Kidney (tissue), 14 donors: Measurements from ENCODE around the gene POU5F2. TPM values are rescaled to one million over a fixed set of nuclear protein-coding genes. Genes with fewer than 3 reads are reported as not detected.

Experiments
- DNase-seq, 5 donors: peaks; one replicate each; pipeline ENCODE4 v3.0.0-alpha.2; 2013 to 2020
- FAIRE-seq: peaks from 2 replicates; lab custom pipeline; 2012; peaks lifted over from hg19 to GRCh38; lab: Jason Lieb, UNC
- H3K27ac ChIP-seq, 2 donors: one replicate each; pipeline ENCODE4 v1.7.0; 2013; ENCODE audit warnings: low read depth in 2 of 2, low read length in 2 of 2, inconsistent platforms in 1 of 2
- H3K27me3 ChIP-seq: one replicate; pipeline ENCODE4 v1.7.1; 2013; ENCODE audit warnings: low read length, inconsistent platforms; ENCODE audit not compliant: control insufficient read depth, insufficient read depth
- H3K36me3 ChIP-seq, 3 donors: one replicate each; pipeline versions ENCODE4 v1.7.0 to v1.7.1; 2013; ENCODE audit warnings: low read length in 3 of 3, control low read depth in 1 of 3, inconsistent platforms in 1 of 3; ENCODE audit not compliant: insufficient read depth in 3 of 3, control insufficient read depth in 2 of 3
- H3K4me1 ChIP-seq, 3 donors: one replicate each; pipeline versions ENCODE4 v1.7.0 to v1.7.1; 2013; ENCODE audit warnings: low read length in 3 of 3, inconsistent platforms in 1 of 3, low read depth in 1 of 3; ENCODE audit not compliant: control insufficient read depth in 2 of 3, insufficient read depth in 2 of 3
- H3K4me3 ChIP-seq, 3 donors: one replicate each; pipeline versions ENCODE4 v1.7.0 to v1.8.1; 2013; ENCODE audit warnings: low read length in 3 of 3, control low read depth in 1 of 3, inconsistent platforms in 1 of 3
- H3K9ac ChIP-seq, 3 donors: one replicate each; pipeline versions ENCODE4 v1.7.0 to v1.7.1; 2013; ENCODE audit warnings: low read length in 3 of 3, control low read depth in 1 of 3, inconsistent platforms in 1 of 3
- H3K9me3 ChIP-seq, 3 donors: one replicate each; pipeline versions ENCODE4 v1.7.0 to v1.7.1; 2013; ENCODE audit warnings: low read length in 3 of 3, control low read depth in 1 of 3, inconsistent platforms in 1 of 3; ENCODE audit not compliant: control insufficient read depth in 2 of 3, insufficient read depth in 1 of 3
- intact Hi-C: fragments of 100-400 bp; cut with DNase I; formaldehyde crosslinking; loops from one replicate; pipeline ENCODE4 v1.11.1; 2022
- polyA plus RNA-seq: library from polyadenylated mRNA; stranded (reverse); fragments of 350-450 nt; fragmentation: Illumina TruSeq; extraction: RNeasy Lipid Tissue Mini Kit (QIAGEN cat#74804); gene quantifications from one replicate; pipeline ENCODE4 v1.2.3, GENCODE V29; 2014; ENCODE audit warnings: low read depth, low replicate concordance; ENCODE audit not compliant: insufficient read depth
- total RNA-seq: library from RNA; stranded (reverse); fragmentation: NEBNext Ultra II Directional; extraction: Animal tissue kit (Norgen Biotek cat#: 25700); gene quantifications from one replicate; pipeline ENCODE4 v1.2.1, GENCODE V29; 2021
- TF ChIP-seq, protein P1 (sequence below): IDR thresholded peaks from 3 replicates; pipeline ENCODE4 v1.5.1; 2012; ENCODE audit warnings: mild to moderate bottlenecking, moderate library complexity, borderline replicate concordance; ENCODE audit not compliant: insufficient read depth; ENCODE audit errors: extremely low read depth
- donor health status: control.
- donor health status: control.
- donor health status: control.
- donor health status: control.
- donor health status: control.
- donor health status: DM: yes; HTN: yes; CAD: no.
- donor health status: Normal renal cell carcinoma (clear cell type).

POU5F2 gene
- total and polyA plus RNA-seq, 2 donors from 2014 or later, result 1.8 TPM; not detected in 1

- no peaks in the 10 kb centered on the region for H3K36me3 ChIP-seq
- DNase-seq (no peak), FAIRE-seq (no peak)
- no peak overlapping the region for H3K9ac ChIP-seq
- intact Hi-C loops, result no loop called here
- TF ChIP-seq, protein P1, sequence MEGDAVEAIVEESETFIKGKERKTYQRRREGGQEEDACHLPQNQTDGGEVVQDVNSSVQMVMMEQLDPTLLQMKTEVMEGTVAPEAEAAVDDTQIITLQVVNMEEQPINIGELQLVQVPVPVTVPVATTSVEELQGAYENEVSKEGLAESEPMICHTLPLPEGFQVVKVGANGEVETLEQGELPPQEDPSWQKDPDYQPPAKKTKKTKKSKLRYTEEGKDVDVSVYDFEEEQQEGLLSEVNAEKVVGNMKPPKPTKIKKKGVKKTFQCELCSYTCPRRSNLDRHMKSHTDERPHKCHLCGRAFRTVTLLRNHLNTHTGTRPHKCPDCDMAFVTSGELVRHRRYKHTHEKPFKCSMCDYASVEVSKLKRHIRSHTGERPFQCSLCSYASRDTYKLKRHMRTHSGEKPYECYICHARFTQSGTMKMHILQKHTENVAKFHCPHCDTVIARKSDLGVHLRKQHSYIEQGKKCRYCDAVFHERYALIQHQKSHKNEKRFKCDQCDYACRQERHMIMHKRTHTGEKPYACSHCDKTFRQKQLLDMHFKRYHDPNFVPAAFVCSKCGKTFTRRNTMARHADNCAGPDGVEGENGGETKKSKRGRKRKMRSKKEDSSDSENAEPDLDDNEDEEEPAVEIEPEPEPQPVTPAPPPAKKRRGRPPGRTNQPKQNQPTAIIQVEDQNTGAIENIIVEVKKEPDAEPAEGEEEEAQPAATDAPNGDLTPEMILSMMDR, result no peak
- no peaks in the 10 kb centered on the region for H3K9me3 ChIP-seq
- H3K27me3 ChIP-seq, result no peaks in the 10 kb centered on the region
- H3K27ac ChIP-seq, result no peak overlapping the region
- peaks cover 0 to 4% (median 0%) of the 10 kb centered on the region in 3 donors for H3K4me1 ChIP-seq
- H3K4me3 ChIP-seq, result no peak overlapping the region
These were observed 18.8 kb downstream of the POU5F2 start for GRCh38 chr5:93722588-93722987.

- Histone ChIP-seq H3K27me3 (no peaks in the 10 kb centered on the region), H3K27ac (no peak overlapping the region), H3K4me3 (no peak overlapping the region), H3K36me3 (no peaks in the 10 kb centered on the region), H3K4me1 (peaks cover 0 to 4% (median 0%) of the 10 kb centered on the region in 3 donors), H3K9me3 (no peaks in the 10 kb centered on the region), H3K9ac (no peak overlapping the region)
- FAIRE-seq, result no peak
- intact Hi-C loops, result no loop called here
- DNase-seq, result peak in 2 of 5 donors; percentile 41 to 53
- TF ChIP-seq, protein P1, result no peak
These were observed 19.9 kb downstream of the POU5F2 start for GRCh38 chr5:93721511-93721910.

DNA sequence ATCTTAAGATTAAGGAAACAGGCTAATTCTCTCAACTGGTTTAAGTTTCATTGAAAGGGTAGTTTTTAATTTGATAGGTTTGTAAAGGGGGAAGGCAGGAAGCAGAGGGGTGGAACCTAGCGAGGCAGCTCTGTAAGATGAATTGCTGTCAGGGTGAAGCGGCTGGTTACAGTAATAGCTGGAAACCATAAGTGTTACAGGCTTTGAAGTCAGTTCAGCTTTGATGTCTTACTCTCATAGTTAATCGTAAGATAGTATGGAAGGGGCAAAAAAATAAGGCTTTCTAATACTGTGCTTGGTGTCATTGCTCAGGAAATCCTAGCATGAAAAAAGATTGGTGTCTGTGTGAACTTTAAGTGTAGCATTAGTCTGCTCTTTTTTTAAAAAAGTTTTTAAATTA lies 20.3 kb downstream of the POU5F2 start:
- peaks cover 0 to 4% (median 0%) of the 10 kb centered on the region in 3 donors for H3K4me1 ChIP-seq
- H3K4me3 ChIP-seq, result no peak overlapping the region
- no peak overlapping the region for H3K27ac ChIP-seq
- TF ChIP-seq, protein P1, result no peak
- no peaks in the 10 kb centered on the region for H3K27me3 ChIP-seq
- H3K9me3 ChIP-seq, result no peaks in the 10 kb centered on the region
- DNase-seq (peak in 3 of 5 donors; percentile 32 to 70 (median 69)), FAIRE-seq (no peak)
- intact Hi-C loops, result no loop called here
- H3K36me3 ChIP-seq, result no peaks in the 10 kb centered on the region
- H3K9ac ChIP-seq, result no peak overlapping the region

DNA sequence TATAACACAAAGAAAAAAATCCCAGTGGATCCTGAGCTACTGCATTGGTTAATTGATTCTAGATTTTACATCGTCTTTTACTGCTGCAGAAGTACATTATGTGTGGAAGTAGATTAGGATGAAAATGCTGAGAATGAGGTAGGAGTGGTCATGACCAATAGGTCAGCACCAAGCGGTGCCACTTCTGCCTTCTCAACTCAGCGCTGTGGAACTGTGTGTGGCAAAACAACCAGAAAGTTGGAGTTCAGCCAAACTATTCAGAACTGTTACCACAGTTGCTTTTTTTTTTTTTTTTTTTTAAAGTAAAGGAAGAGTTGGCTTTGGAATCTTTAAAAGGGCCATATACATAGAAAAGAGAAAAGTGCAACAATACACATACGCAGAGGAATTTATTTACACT lies 24.2 kb downstream of the POU5F2 start:
- Histone ChIP-seq H3K36me3 (no peaks in the 10 kb centered on the region), H3K27ac (no peak overlapping the region), H3K9me3 (no peaks in the 10 kb centered on the region), H3K4me1 (peaks cover 0 to 4% (median 0%) of the 10 kb centered on the region in 3 donors), H3K9ac (no peak overlapping the region), H3K27me3 (no peaks in the 10 kb centered on the region), H3K4me3 (no peak overlapping the region)
- peak; percentile 79 for FAIRE-seq
- DNase-seq, result peak in 1 of 5 donors; percentile 56
- TF ChIP-seq, protein P1, result no peak
- intact Hi-C loops, result no loop called here
